Stimulated activated CD4-positive, alpha-beta T cell treated with anti-CD3 and anti-CD28 coated beads, Interleukin-2, amount 100 ng/mL, for 48 hours (primary cell): ENCODE results near the gene RBMS1.

Source experiments
- DNase-seq, 2 donors: peaks; one replicate each; pipeline ENCODE4 v3.0.0-alpha.2; 2020

RBMS1 gene

DNA sequence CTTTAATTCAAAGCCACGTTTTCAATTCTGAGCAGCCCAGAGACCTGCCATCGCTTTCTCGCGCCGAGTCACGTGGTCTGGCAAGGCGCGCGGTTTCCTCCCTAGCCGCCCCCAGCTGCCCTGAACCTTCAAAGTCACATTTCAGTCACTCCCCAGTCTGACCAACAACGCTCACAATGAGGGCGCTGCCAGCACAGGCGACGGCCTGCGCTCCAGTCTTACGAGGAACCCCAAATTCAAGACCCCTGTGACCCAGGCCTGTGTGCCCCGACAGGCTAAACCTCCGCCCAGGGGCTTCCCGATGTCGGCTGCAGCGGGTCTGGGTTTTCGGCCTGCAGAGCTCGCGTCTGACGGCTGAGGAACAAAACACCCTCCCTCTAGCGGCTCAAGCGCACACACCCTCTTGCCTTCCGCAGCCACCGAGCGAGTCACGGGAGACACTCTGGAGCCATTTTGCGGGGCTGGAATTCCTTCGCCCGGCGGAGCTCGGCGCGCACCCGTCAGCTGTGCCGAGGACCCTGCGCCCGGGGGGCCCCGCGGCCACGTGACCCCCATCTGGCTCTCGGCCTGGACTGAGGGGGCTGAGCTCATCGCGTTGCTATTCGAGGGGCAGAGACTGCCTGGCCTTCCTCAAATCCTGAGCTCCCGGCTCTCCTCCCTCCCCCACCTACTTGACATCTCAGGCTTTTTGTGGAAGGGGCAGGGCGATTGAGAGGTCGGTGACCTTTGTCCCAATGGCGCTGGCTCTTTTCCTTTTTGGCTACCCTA, 223.6 kb downstream of the RBMS1 start:
- DNase-seq, result peak; percentile 46 to 52

GRCh38 chr2:160269365-160269764, 224.2 kb downstream of the RBMS1 start:
- no peak for DNase-seq

DNA sequence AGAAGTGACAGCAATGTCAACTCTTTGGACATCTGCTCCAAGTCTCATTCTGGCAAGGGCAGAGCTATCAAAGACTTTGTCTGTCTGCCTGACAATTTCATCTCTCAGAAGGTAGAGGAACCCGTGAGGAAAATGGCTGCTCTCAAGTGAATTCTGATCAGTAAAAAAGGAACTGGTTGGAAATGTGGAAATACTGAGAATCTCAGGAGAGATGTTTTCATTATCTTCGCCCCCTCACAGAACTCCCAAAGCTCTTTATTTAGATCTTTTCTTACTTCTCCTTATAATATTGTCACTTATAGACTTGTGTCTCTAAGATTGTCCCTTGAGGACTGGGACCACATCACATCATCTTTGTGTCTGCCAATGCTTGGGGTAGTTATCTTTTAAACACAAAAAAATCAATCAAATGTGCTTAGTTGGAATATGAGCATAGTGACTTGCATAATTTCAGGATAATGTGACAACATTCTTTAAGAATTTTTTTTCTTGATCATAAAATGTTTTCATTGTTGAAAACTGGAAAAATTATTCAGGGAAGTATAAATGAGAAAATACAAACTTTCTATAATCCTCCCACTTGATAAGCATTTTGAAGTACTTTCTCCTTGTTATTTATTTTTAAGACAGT, 225.3 kb downstream of the RBMS1 start:
- no peak for DNase-seq

DNA sequence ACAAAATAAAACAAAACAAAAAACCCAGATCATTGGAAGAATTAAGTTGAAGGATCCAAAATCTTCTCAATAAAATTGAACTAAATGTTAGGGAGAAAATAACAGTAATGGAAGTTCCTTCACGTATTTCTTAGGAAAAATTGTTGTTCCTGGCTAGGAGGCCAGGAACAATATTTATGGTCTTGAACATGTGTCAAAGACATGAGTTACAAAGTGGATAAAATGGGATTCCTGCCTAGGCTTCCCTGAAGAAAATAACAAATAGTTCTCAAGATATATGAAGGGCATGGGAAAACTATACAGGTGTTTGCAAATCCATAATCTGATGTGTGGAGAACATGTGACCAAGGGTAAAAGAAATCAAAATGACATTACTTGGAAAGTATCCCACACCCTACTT, 225.9 kb downstream of the RBMS1 start:
- DNase-seq, result no peak

DNA sequence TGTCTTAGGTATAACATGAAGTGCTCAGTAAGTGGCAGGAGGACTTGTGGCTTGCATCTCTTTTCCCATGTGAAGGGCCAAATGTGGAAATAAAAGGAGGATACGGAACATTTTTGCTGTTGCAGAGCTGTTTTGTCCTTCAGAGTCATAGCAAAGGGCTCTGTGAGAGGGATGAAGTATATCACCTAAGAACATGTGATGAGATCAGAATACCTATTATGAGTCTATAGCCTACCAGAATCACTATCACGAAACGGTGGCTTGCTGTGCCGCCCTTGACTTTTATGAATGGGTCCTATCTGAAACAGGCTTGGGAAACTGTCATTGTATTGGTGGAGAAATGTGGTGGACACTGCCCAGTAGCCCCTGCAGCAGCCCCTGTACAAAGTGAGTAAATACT, 226.6 kb downstream of the RBMS1 start:
- no peak for DNase-seq

GRCh38 chr2:160266037-160266551, 227.5 kb downstream of the RBMS1 start:
- DNase-seq, result no peak

DNA sequence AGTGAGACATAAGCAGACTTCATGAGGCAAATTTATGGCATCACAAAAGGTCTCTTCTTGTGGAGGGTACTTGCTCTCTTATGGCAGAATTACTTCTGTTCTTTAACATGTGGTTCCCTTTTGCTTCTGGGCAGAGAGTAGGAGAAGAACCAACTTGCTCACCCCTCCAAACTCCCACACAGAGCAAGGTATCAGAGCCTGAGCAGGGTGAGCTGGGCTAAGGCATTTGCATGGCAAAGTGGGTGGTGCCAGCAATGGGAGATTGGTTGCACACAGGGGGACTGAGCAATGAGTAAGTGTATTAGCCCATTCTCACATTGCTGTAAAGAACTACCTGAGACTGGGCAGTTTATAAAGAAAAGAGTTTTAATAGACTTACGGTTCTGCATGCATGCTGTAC, 229.3 kb downstream of the RBMS1 start:
- DNase-seq, result no peak

DNA sequence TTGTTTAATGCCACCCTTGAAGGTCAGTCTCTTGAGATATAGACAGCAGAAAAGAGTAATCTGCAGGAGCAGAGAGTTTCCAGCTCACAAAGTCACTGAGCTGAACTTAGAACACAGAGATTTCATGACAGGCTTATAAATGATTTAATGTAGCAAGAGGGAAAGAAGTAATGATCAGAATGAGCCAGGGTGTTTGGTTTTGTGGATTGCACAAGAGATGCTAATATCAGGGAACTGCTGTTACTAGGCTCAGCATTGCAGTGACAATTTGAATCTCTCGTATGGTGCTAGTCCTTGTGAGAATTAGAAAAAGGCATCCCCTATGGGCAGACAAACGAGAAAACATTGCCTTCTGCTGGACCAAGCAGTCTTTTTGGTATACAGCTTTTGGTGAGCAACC, 231.9 kb downstream of the RBMS1 start:
- no peak for DNase-seq

- DNase-seq, result no peak
Observed at GRCh38 chr2:160258492-160258805, 235.2 kb downstream of the RBMS1 start.

DNA sequence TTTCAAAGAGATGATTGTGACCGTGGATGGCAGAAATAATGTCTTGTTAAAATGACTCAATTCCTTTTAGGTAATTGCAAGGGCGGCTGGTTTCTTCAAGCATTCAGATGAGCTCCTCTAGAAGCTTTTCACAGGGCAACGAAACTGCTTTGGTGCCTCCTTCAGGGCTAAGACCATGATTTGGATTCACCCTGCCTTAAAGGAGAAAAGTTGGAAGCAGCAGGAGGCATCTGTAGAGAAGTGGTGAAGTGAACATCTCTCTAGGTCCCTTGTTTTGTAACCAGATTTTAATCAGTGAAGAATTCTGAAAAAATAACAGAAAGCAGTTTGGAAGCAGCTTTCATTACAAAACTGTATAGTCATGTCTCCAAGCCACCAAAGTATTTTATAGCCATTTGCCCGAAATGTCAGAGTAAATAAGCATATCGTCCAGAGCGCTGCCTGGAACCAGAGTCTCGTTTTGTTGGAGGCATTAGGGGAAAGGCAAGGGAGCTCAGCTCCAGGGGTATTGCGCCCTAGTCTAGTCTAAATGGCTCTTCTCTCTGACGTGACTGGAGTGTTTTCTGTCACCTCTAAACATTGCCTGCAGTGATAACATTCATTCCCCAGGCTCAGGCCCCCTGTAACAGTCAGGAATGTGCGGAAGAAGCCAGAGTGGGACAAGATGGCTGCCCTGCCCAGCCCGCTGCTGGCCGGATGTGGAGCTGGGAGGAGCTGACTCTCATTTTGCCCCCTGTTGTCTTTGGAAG, 235.7 kb downstream of the RBMS1 start:
- DNase-seq, result no peak

GRCh38 chr2:160257041-160257742, 236.4 kb downstream of the RBMS1 start:
- DNase-seq, result no peak

DNA sequence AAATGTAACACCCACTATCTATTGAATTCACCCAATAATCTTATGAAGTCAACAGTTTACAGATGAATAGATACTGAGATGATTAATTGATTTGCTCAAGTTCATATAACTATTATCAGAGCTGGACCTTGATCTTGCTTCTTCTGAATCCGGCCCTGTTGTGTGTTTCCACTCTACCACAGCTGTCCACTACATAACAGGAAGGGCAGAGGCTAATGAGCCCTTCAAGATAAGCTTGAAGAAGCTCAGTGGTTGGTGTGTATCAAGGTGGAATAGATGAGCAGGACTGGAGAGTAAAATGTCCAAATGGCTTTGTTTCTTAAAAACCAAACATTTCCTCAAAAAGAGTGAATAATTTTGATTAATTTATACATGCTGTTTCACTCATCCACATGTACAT, 237.1 kb downstream of the RBMS1 start:
- DNase-seq, result no peak

DNA sequence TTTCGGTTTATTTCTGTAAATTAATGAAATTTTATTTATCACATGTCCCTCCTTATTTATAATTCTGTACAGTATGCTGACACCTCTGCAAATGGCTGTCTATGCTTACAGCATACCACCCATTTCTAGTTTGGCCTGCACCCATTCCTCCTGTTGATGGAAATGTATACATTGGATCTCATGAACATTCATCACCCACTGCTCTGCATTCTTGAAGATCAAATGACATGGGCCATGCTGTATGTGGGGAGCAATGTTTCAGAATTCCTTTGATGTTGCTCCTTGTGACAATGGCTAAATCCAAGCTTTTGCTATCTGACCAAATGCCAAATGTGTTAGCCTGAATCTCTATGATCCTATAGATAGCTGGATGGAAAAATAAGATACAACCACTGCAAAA, 238.2 kb downstream of the RBMS1 start:
- no peak for DNase-seq

DNA sequence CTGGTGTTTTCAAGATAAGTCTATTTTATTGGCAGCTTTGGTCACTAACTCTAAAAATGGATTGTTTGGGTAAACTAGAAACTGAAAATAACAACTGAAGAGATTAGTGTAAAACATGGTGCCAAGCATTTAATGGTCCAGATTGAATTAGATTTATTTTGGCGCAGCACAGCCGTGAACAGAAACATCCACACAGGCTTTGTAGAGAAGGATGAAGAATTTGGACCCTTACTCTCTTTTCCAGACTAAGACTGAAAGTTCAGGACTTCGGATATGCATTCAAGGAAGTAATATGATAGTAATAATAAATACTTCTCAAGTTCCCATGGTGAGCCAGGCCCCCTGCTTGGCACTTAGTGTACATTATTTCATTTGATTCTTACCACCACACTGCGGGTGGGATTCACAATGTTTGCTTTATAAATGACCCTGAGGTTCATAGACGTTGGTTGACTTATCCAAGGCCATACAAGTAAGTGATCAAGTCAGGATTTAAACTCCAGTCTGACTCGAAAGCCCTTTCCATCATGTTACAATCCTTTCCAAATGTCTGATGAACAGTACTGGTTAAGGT, 239.3 kb downstream of the RBMS1 start:
- DNase-seq, result no peak

- no peak for DNase-seq
Observed at GRCh38 chr2:160253440-160254188, 240.0 kb downstream of the RBMS1 start.

DNA sequence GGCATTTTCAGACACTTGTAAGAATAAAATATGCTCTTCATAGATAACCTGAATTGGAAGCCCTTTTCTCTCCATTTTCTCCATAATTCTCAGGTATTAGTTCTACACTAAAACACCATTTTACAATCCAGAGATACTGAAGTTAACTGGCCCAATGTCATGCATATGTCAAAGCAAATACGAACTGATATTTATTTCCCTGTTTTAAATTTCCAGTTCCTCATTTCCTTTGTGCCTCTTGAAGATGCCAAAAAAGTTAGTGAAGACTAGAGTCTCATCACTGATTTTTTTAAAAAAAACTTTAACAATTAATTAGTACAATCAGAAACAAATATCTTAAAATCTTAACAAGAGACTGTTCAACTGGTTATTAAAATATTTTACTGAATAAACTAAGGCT, 240.7 kb downstream of the RBMS1 start:
- no peak for DNase-seq

- no peak for DNase-seq
Observed at GRCh38 chr2:160252278-160252887, 241.2 kb downstream of the RBMS1 start.

- no peak for DNase-seq
Observed at GRCh38 chr2:160251569-160251968, 242.0 kb downstream of the RBMS1 start.

- DNase-seq, result no peak
Observed at GRCh38 chr2:160249876-160250275, 243.7 kb downstream of the RBMS1 start.

- DNase-seq, result no peak
Observed at GRCh38 chr2:160247296-160248035, 246.1 kb downstream of the RBMS1 start.

GRCh38 chr2:160246356-160246755, 247.3 kb downstream of the RBMS1 start:
- DNase-seq, result no peak
